HCT116 (cell line): Measurements from ENCODE around the gene FST. TPM values are rescaled to one million over a fixed set of nuclear protein-coding genes. Genes with fewer than 3 reads are reported as not detected.

ENCODE experiments used
- ATAC-seq: fragments of 200-7000 bp; cut with Tn5 transposase; 2 replicates; pipeline ENCODE4 v1.9.1; 2020; ENCODE audit warnings: mild to moderate bottlenecking, moderate library complexity
- BruUV-seq: library from RNA; stranded (reverse); fragments of 400-500 nt; replicated peaks from 2 replicates; lab custom pipeline; 2021; lab: Mats Ljungman, UMichigan
- CTCF ChIA-PET: fragments of 300-600 bp; sonication (Branson Sonifier 250); formaldehyde crosslinking; loops from one replicate; lab custom pipeline; 2021; ENCODE audit warnings: antibody characterized with exemption; lab: Charles Lee
- POLR2A ChIA-PET: fragments of 300-600, 350-600 bp; sonication (Branson Sonifier 250); formaldehyde crosslinking; loops from one replicate; lab custom pipeline; 2021; ENCODE audit warnings: antibody characterized with exemption; lab: Charles Lee
- RAD21 ChIA-PET, 2 experiments: fragments of 300-600 bp; sonication (Branson Sonifier 250); formaldehyde crosslinking; loops; one replicate each; lab custom pipeline; 2023; ENCODE audit warnings: low total read pairs in 2 of 2; ENCODE audit not compliant: uncharacterized antibody in 2 of 2, unreplicated experiment in 2 of 2, low non-redundant PET in 1 of 2; lab: Charles Lee
- DNase-seq: peaks from one replicate; pipeline ENCODE4 v3.0.0-alpha.2; 2010; ENCODE audit warnings: low read depth, low spot score
- H2AFZ ChIP-seq: fragments of 200-600 bp; shearing (Covaris generic), sonication (generic); 2 replicates; pipeline ENCODE4 v1.6.1; 2017; ENCODE audit warnings: low read depth, mixed run types, mixed read lengths, antibody characterized with exemption, low read length; ENCODE audit not compliant: poor library complexity, severe bottlenecking
- H3K27ac ChIP-seq: 2 replicates; pipeline ENCODE4 v1.5.1; 2012; ENCODE audit warnings: low read depth, low read length
- H3K27me3 ChIP-seq: fragments of 200-600 bp; sonication (generic); 2 replicates; pipeline ENCODE4 v1.6.1; 2016; ENCODE audit warnings: mixed run types, low read length, mixed read lengths; ENCODE audit not compliant: insufficient read depth
- H3K36me3 ChIP-seq, 2 experiments: fragments of 200-500 bp in 1 of 2; fragments of 200-600 bp in 1 of 2; sonication (Bioruptor generic) in 1 of 2; sonication (generic) in 1 of 2; 2 replicates each; pipeline versions ENCODE4 v1.5.1 to v1.6.1; 2014 to 2016; ENCODE audit warnings: low read length in 2 of 2, inconsistent platforms in 1 of 2, mixed read lengths in 1 of 2, mixed run types in 1 of 2; ENCODE audit not compliant: insufficient read depth in 2 of 2, control insufficient read depth in 1 of 2
- H3K4me1 ChIP-seq, 2 experiments: fragments of 200-600 bp in 1 of 2; sonication (generic) in 1 of 2; 2 replicates each; pipeline versions ENCODE4 v1.5.1 to v1.6.1; 2012 to 2017; ENCODE audit warnings: low read length in 2 of 2, inconsistent platforms in 1 of 2, mild to moderate bottlenecking in 1 of 2, mixed read lengths in 1 of 2, mixed run types in 1 of 2, moderate library complexity in 1 of 2; ENCODE audit not compliant: insufficient read depth in 2 of 2, control insufficient read depth in 1 of 2
- H3K4me2 ChIP-seq: fragments of 200-600 bp; sonication (generic); 2 replicates; pipeline ENCODE4 v1.6.1; 2017; ENCODE audit warnings: mixed run types, low read length, mixed read lengths
- H3K4me3 ChIP-seq, 2 experiments: fragments of 200-600 bp in 1 of 2; sonication (generic) in 1 of 2; replicated peaks in 1 of 2; 2 replicates each; pipeline ENCODE4 v1.5.1; 2011 to 2016; ENCODE audit warnings: low read length in 2 of 2, control low read depth in 1 of 2, low read depth in 1 of 2, mild to moderate bottlenecking in 1 of 2, mixed read lengths in 1 of 2, mixed run types in 1 of 2
- H3K79me2 ChIP-seq: fragments of 200-600 bp; sonication (generic); 2 replicates; pipeline ENCODE4 v1.6.1; 2017; ENCODE audit warnings: mild to moderate bottlenecking, mixed run types, low read length, moderate library complexity, mixed read lengths; ENCODE audit not compliant: insufficient read depth
- H3K9ac ChIP-seq: fragments of 200-600 bp; sonication (generic); 2 replicates; pipeline ENCODE4 v1.6.1; 2016; ENCODE audit warnings: low read length, mixed read lengths
- H3K9me2 ChIP-seq: fragments of 200-600 bp; sonication (generic), shearing (Covaris generic); 2 replicates; pipeline ENCODE4 v1.6.1; 2017; ENCODE audit warnings: mixed run types, mild to moderate bottlenecking, moderate library complexity; ENCODE audit not compliant: insufficient read depth
- H3K9me3 ChIP-seq, 2 experiments: fragments of 200-500 bp in 1 of 2; fragments of 200-600 bp in 1 of 2; sonication (Bioruptor generic) in 1 of 2; sonication (generic) in 1 of 2; 2 replicates each; pipeline ENCODE4 v1.6.1; 2014 to 2017; ENCODE audit warnings: low read length in 2 of 2, mixed read lengths in 2 of 2, inconsistent platforms in 1 of 2, low read depth in 1 of 2, mild to moderate bottlenecking in 1 of 2, mixed run types in 1 of 2, moderate library complexity in 1 of 2; ENCODE audit not compliant: control insufficient read depth in 1 of 2, insufficient read depth in 1 of 2
- H4K20me1 ChIP-seq: fragments of 200-600 bp; sonication (generic), shearing (Covaris generic); 2 replicates; pipeline ENCODE4 v1.6.1; 2017; ENCODE audit warnings: mixed run types, mild to moderate bottlenecking, moderate library complexity; ENCODE audit not compliant: insufficient read depth
- CBX3 ChIP-seq: IDR thresholded peaks from 2 replicates; pipeline ENCODE4 v1.6.1; 2012; ENCODE audit warnings: low read depth
- CEBPB ChIP-seq: IDR thresholded peaks from 2 replicates; pipeline ENCODE4 v1.6.1; 2012; ENCODE audit warnings: low read depth
- EGR1 ChIP-seq: IDR thresholded peaks from 2 replicates; pipeline ENCODE4 v1.6.1; 2012; ENCODE audit warnings: low read depth
- JUND ChIP-seq: IDR thresholded peaks from 2 replicates; pipeline ENCODE4 v1.6.1; 2012
- MAX ChIP-seq: IDR thresholded peaks from 2 replicates; pipeline ENCODE4 v1.6.1; 2012
- POLR2AphosphoS5 ChIP-seq: IDR thresholded peaks from 2 replicates; pipeline ENCODE4 v1.6.1; 2011; ENCODE audit warnings: mild to moderate bottlenecking, low read depth, low read length, moderate library complexity
- TCF7L2 ChIP-seq: IDR thresholded peaks from 2 replicates; pipeline ENCODE4 v1.7.0; 2011; ENCODE audit warnings: borderline replicate concordance, inconsistent platforms; ENCODE audit not compliant: insufficient read depth, insufficient read length; ENCODE audit errors: extremely low read depth
- intact Hi-C: fragments of 100-400 bp; cut with micrococcal nuclease; formaldehyde crosslinking; loops from 2 replicates; pipeline ENCODE4 v1.10.0; 2022
- total RNA-seq: library from RNA; stranded (reverse); gene quantifications from one replicate; pipeline ENCODE4 v1.2.1, GENCODE V29; 2021; ENCODE audit not compliant: unreplicated experiment
- TF ChIP-seq, protein P1 (sequence below): IDR thresholded peaks from 2 replicates; pipeline ENCODE4 v1.6.1; 2012; ENCODE audit warnings: low read depth

The FST gene
- total RNA-seq, 1 experiment from 2014 or later: 0.34 TPM

DNA sequence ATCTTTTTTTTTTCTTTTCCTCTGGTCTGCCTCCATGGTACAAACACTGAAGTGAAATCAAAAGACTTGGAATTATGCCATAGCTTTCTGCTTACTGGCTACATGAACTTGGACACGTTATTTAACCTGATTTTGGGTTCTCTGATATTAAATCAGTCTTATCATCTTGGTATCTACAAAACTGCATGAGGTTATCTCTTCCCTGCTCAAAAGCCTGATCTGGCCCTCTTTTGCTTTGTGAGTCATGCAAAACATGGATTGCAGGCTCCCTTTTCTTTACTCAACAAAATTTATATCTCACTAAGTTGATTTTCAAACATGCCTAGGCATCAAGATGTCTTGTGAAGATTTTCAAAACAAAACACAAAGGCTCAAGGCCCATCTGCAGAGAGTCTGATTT is 45.9 kb upstream of the FST start:
- no peak overlapping the region for H3K4me3 ChIP-seq
- no peaks in the 10 kb centered on the region for H3K27me3 ChIP-seq
- DNase-seq (no peak), ATAC-seq (no peak)
- RAD21 ChIA-PET: no interaction called here
- CTCF ChIA-PET: interaction anchor here (1.5 kb wide), 1 partner anchor 9 kb away, joined by 5 read pairs; no protein-coding TSS in a partner anchor
- H3K9me2 ChIP-seq: no peaks in the 10 kb centered on the region
- H4K20me1 ChIP-seq: no peaks in the 10 kb centered on the region
- no peak overlapping the region for H2AFZ ChIP-seq
- H3K27ac ChIP-seq: no peak overlapping the region
- no peak overlapping the region for H3K9ac ChIP-seq
- POLR2A ChIA-PET: no interaction called here
- intact Hi-C loops: no loop called here
- no peaks in the 10 kb centered on the region for H3K4me1 ChIP-seq
- H3K36me3 ChIP-seq: no peaks in the 10 kb centered on the region
- H3K4me2 ChIP-seq: no peak overlapping the region
- no peaks in the 10 kb centered on the region for H3K79me2 ChIP-seq
- no peak for TF ChIP-seq MAX
- no peak for TF ChIP-seq POLR2AphosphoS5
- no peak for TF ChIP-seq JUND
- TF ChIP-seq CEBPB: no peak
- no peak for TF ChIP-seq TCF7L2
- TF ChIP-seq, protein P1, sequence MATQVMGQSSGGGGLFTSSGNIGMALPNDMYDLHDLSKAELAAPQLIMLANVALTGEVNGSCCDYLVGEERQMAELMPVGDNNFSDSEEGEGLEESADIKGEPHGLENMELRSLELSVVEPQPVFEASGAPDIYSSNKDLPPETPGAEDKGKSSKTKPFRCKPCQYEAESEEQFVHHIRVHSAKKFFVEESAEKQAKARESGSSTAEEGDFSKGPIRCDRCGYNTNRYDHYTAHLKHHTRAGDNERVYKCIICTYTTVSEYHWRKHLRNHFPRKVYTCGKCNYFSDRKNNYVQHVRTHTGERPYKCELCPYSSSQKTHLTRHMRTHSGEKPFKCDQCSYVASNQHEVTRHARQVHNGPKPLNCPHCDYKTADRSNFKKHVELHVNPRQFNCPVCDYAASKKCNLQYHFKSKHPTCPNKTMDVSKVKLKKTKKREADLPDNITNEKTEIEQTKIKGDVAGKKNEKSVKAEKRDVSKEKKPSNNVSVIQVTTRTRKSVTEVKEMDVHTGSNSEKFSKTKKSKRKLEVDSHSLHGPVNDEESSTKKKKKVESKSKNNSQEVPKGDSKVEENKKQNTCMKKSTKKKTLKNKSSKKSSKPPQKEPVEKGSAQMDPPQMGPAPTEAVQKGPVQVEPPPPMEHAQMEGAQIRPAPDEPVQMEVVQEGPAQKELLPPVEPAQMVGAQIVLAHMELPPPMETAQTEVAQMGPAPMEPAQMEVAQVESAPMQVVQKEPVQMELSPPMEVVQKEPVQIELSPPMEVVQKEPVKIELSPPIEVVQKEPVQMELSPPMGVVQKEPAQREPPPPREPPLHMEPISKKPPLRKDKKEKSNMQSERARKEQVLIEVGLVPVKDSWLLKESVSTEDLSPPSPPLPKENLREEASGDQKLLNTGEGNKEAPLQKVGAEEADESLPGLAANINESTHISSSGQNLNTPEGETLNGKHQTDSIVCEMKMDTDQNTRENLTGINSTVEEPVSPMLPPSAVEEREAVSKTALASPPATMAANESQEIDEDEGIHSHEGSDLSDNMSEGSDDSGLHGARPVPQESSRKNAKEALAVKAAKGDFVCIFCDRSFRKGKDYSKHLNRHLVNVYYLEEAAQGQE: no peak
- no peak for TF ChIP-seq CBX3
- TF ChIP-seq EGR1: no peak
- no TSS peak for BruUV-seq
- no peaks in the 10 kb centered on the region for H3K9me3 ChIP-seq
